ENCODE data around the gene TP73. TPM values are rescaled to one million over a fixed set of nuclear protein-coding genes. Genes with fewer than 3 reads are reported as not detected.
"Not testable (repeated sequence)": the region's sequence is repeated elsewhere in the genome, so short reads cannot be mapped to it uniquely, and the experiment has no call there.

Gene TP73
- total RNA-seq, 5 donors from 2014 or later (not counting 1 experiment from before 2014, with no cell fraction given), result 0.12 to 0.21 (median 0.18) TPM; not detected in 1

- no peak overlapping the region for H3K4me3 ChIP-seq (ENCODE audit: control insufficient read depth in 1 of 2, extremely low read depth in 1 of 2, low read length in 1 of 2)
- WGBS (ENCODE audit: insufficient coverage), result 82% methylated on average over 17 of the region's 18 CpGs
- Mint-ChIP-seq H3K36me3 (no peaks in the 10 kb centered on the region), H3K27me3 (peaks cover 2 to 3% of the 10 kb centered on the region in 2 donors), H3K4me3 (no peak overlapping the region), H3K27ac (no peak overlapping the region), H3K9me3 (no peaks in the 10 kb centered on the region), H3K4me1 (peaks cover 25 to 29% (median 26%) of the 10 kb centered on the region in 3 donors)
- no peak for ATAC-seq (replicated peaks in 1 of 4)
- H3K27ac ChIP-seq (ENCODE audit: low read length), result no peak overlapping the region
- peaks cover 2 to 21% of the 10 kb centered on the region in 2 experiments for H3K4me1 ChIP-seq (ENCODE audit: control insufficient read depth in 1 of 2, extremely low read depth in 1 of 2, insufficient read depth in 2 of 2, low read length in 2 of 2)
- H3K27me3 ChIP-seq (replicated peaks in 1 of 2; ENCODE audit: control insufficient read depth in 2 of 2, extremely low read depth in 1 of 2, insufficient read depth in 2 of 2, low read length in 1 of 2), result peaks cover 0 to 25% of the 10 kb centered on the region in 2 experiments
- DNase-seq, result no peak
- no peaks in the 10 kb centered on the region for H3K9me3 ChIP-seq
- ChIA-PET POLR2A (no interaction called here), CTCF (no interaction called here)
- no peaks in the 10 kb centered on the region for H3K36me3 ChIP-seq (ENCODE audit: control insufficient read depth in 2 of 2, extremely low read depth in 1 of 2, insufficient read depth in 1 of 2, low read length in 1 of 2)
Measured at GRCh38 chr1:3617806-3618345, 34.4 kb upstream of the TP73 start.

DNA sequence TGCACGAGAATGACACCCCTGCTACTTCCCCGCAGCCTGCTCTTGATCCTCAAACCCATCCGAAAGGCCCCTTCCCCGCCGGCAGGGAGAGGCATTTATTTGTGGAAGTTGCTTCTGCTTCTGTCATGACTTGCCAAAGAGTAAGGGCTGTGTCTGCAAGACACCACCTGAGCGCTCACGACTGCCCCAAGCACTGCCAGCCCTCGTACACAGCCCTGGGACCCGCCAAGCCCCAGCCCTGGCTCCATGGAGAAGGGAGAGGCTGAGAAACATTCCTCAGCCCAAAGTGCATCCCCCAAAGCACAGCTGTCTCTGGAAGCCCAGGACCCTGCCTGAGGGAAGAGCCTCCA is 33.8 kb upstream of the TP73 start:
- POLR2A ChIA-PET, result no interaction called here
- peak in 1 of 4 experiments; percentile 8 for ATAC-seq (replicated peaks in 1 of 4)
- H3K4me1 Mint-ChIP-seq, result peaks cover 31 to 36% (median 32%) of the 10 kb centered on the region in 3 donors

GRCh38 chr1:3618881-3619671 is 33.2 kb upstream of the TP73 start:
- DNase-seq (peak; percentile 50 to 90 (median 69)), ATAC-seq (replicated peaks in 1 of 4) (peak; percentile 85 to 90 (median 88))
- ChIA-PET CTCF (interaction anchor here (0.9 to 2.2 kb wide), 8 partner anchors 22 to 167 kb away, joined by 3 to 9 read pairs (median 6); no protein-coding TSS in a partner anchor), POLR2A (interaction anchor here in 1 of 2 donors (0.6 kb wide), 1 partner anchor 60 kb away, joined by 4 read pairs; no protein-coding TSS in a partner anchor)
- peaks cover 37 to 41% (median 38%) of the 10 kb centered on the region in 3 donors for H3K4me1 Mint-ChIP-seq
- peaks cover 0 to 20% of the 10 kb centered on the region in 2 experiments for H3K27me3 ChIP-seq (replicated peaks in 1 of 2; ENCODE audit: control insufficient read depth in 2 of 2, extremely low read depth in 1 of 2, insufficient read depth in 2 of 2, low read length in 1 of 2)
- WGBS (ENCODE audit: insufficient coverage), result 30% methylated on average over 7 of the region's 21 CpGs
- H3K4me1 ChIP-seq (ENCODE audit: control insufficient read depth in 1 of 2, extremely low read depth in 1 of 2, insufficient read depth in 2 of 2, low read length in 2 of 2), result peaks cover 7 to 33% of the 10 kb centered on the region in 2 experiments
- H3K9me3 Mint-ChIP-seq, result no peaks in the 10 kb centered on the region
- H3K4me3 Mint-ChIP-seq, result peak overlapping the region in 1 of 3 donors; percentile 31
- no peaks in the 10 kb centered on the region for H3K9me3 ChIP-seq
- H3K36me3 Mint-ChIP-seq, result no peaks in the 10 kb centered on the region
- H3K27ac Mint-ChIP-seq, result no peak overlapping the region
- no peak overlapping the region for H3K27ac ChIP-seq (ENCODE audit: low read length)
- peaks cover 0 to 2% of the 10 kb centered on the region in 2 donors for H3K27me3 Mint-ChIP-seq
- H3K36me3 ChIP-seq (ENCODE audit: control insufficient read depth in 2 of 2, extremely low read depth in 1 of 2, insufficient read depth in 1 of 2, low read length in 1 of 2), result no peaks in the 10 kb centered on the region
- H3K4me3 ChIP-seq (ENCODE audit: control insufficient read depth in 1 of 2, extremely low read depth in 1 of 2, low read length in 1 of 2), result no peak overlapping the region

More for the DNA sequence above, 33.8 kb upstream of the TP73 start:
- Mint-ChIP-seq H3K27me3 (peaks cover 0 to 2% of the 10 kb centered on the region in 2 donors), H3K36me3 (no peaks in the 10 kb centered on the region), H3K27ac (no peak overlapping the region), H3K9me3 (no peaks in the 10 kb centered on the region), H3K4me3 (no peak overlapping the region)
- Histone ChIP-seq H3K9me3 (no peaks in the 10 kb centered on the region), H3K4me1 (ENCODE audit: control insufficient read depth in 1 of 2, extremely low read depth in 1 of 2, insufficient read depth in 2 of 2, low read length in 2 of 2) (peaks cover 5 to 27% of the 10 kb centered on the region in 2 experiments), H3K27ac (ENCODE audit: low read length) (no peak overlapping the region), H3K4me3 (ENCODE audit: control insufficient read depth in 1 of 2, extremely low read depth in 1 of 2, low read length in 1 of 2) (no peak overlapping the region), H3K36me3 (ENCODE audit: control insufficient read depth in 2 of 2, extremely low read depth in 1 of 2, insufficient read depth in 1 of 2, low read length in 1 of 2) (no peaks in the 10 kb centered on the region), H3K27me3 (replicated peaks in 1 of 2; ENCODE audit: control insufficient read depth in 2 of 2, extremely low read depth in 1 of 2, insufficient read depth in 2 of 2, low read length in 1 of 2) (peaks cover 0 to 25% of the 10 kb centered on the region in 2 experiments)
- CTCF ChIA-PET, result interaction anchor here (0.9 to 2.2 kb wide), 7 partner anchors 21 to 166 kb away, joined by 3 to 9 read pairs (median 6); no protein-coding TSS in a partner anchor
- WGBS (ENCODE audit: insufficient coverage), result 80% methylated on average over 2 of the region's 9 CpGs
- DNase-seq, result no peak

- peaks cover 9 to 40% of the 10 kb centered on the region in 2 experiments for H3K4me1 ChIP-seq (ENCODE audit: control insufficient read depth in 1 of 2, extremely low read depth in 1 of 2, insufficient read depth in 2 of 2, low read length in 2 of 2)
- no peaks in the 10 kb centered on the region for H3K9me3 Mint-ChIP-seq
- 94% methylated on average over 6 of the region's 12 CpGs for WGBS (ENCODE audit: insufficient coverage)
- no peak overlapping the region for H3K27ac ChIP-seq (ENCODE audit: low read length)
- H3K4me3 Mint-ChIP-seq, result no peak overlapping the region
- H3K4me3 ChIP-seq (ENCODE audit: control insufficient read depth in 1 of 2, extremely low read depth in 1 of 2, low read length in 1 of 2), result no peak overlapping the region
- peaks cover 0 to under 1% of the 10 kb centered on the region in 2 donors for H3K27me3 Mint-ChIP-seq
- H3K36me3 ChIP-seq (ENCODE audit: control insufficient read depth in 2 of 2, extremely low read depth in 1 of 2, insufficient read depth in 1 of 2, low read length in 1 of 2), result no peaks in the 10 kb centered on the region
- ChIA-PET POLR2A (no interaction called here), CTCF (interaction anchor here in 1 of 2 donors (0.8 to 2.2 kb wide), 4 partner anchors 16 to 168 kb away, joined by 3 to 9 read pairs (median 3); no protein-coding TSS in a partner anchor)
- H3K27ac Mint-ChIP-seq, result no peak overlapping the region
- DNase-seq (no peak), ATAC-seq (replicated peaks in 1 of 4) (no peak)
- H3K9me3 ChIP-seq, result no peaks in the 10 kb centered on the region
- no peaks in the 10 kb centered on the region for H3K36me3 Mint-ChIP-seq
- H3K4me1 Mint-ChIP-seq, result peaks cover 41 to 49% (median 45%) of the 10 kb centered on the region in 3 donors
- H3K27me3 ChIP-seq (replicated peaks in 1 of 2; ENCODE audit: control insufficient read depth in 2 of 2, extremely low read depth in 1 of 2, insufficient read depth in 2 of 2, low read length in 1 of 2), result peaks cover 0 to 12% of the 10 kb centered on the region in 2 experiments
Measured at GRCh38 chr1:3620708-3621107, 31.6 kb upstream of the TP73 start.

DNA sequence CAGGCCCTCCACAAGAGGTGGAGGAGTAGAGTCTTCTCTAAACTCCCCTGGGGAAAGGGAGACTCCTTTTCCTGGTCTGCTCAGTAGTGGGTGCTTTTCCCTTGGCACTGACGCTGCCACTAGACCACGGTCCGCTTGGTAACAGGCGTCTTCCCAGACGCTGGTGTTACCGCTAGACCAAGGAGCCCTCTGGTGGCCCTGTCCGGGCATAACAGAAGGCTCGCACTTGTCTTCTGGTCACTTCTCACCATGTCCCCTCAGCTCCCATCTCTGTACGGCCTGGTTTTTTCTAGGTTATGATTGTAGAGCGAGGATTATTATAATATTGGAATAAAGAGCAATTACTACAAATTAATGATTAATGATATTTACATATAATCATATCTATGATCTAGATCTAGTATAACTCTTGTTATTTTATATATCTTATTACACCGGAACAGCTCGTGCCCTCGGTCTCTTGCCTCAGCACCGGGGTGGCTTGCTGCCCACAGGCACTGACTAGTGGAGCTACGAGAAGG is 31.1 kb upstream of the TP73 start:
- not testable (repeated sequence) for H3K27ac Mint-ChIP-seq, H3K27me3 Mint-ChIP-seq
- peak overlapping the region in 1 of 3 donors; percentile 17 for H3K4me3 Mint-ChIP-seq

DNA sequence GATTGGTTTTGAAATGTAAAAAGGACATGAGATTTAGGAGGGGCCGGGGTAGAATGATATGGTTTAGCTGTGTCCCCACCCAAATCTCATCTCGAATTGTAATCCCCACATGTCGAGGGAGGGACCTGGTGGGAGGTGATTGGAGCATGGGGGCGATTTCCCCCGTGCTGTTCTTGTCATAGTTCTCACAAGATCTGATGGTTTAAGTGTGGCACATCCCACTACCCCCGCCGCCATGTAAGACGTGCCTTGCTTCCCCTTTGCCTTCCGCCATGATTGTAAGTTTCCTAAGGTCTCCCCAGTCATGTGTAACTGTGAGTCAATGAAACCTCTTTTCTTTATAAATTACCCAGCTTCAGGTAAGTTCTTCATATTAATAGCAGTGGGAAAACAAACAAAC is 30.2 kb upstream of the TP73 start:
- peak overlapping the region; percentile 84 to 99 (median 98) for H3K4me3 Mint-ChIP-seq

More for the DNA sequence above, 31.1 kb upstream of the TP73 start:
- peak in 1 of 35 experiments; percentile 33 for DNase-seq
- POLR2A ChIA-PET; H3K36me3 Mint-ChIP-seq; H3K9me3 ChIP-seq; H3K4me3 ChIP-seq (ENCODE audit: control insufficient read depth in 1 of 2, extremely low read depth in 1 of 2, low read length in 1 of 2); H3K27ac ChIP-seq (ENCODE audit: low read length); ATAC-seq (replicated peaks in 1 of 4); H3K9me3 Mint-ChIP-seq; H3K36me3 ChIP-seq (ENCODE audit: control insufficient read depth in 2 of 2, extremely low read depth in 1 of 2, insufficient read depth in 1 of 2, low read length in 1 of 2): not testable (repeated sequence)
- H3K4me1 Mint-ChIP-seq, result peaks cover 46 to 54% (median 50%) of the 10 kb centered on the region in 3 donors
- CTCF ChIA-PET, result interaction anchor here in 1 of 2 donors (0.8 to 1.1 kb wide), 3 partner anchors 16 to 56 kb away, joined by 3 read pairs; no protein-coding TSS in a partner anchor
- whole genome bisulfite sequencing (ENCODE audit: insufficient coverage), result 53% methylated on average over 4 of the region's 15 CpGs
- Histone ChIP-seq H3K4me1 (ENCODE audit: control insufficient read depth in 1 of 2, extremely low read depth in 1 of 2, insufficient read depth in 2 of 2, low read length in 2 of 2) (peaks cover 12 to 44% of the 10 kb centered on the region in 2 experiments), H3K27me3 (replicated peaks in 1 of 2; ENCODE audit: control insufficient read depth in 2 of 2, extremely low read depth in 1 of 2, insufficient read depth in 2 of 2, low read length in 1 of 2) (peaks cover 0 to 12% of the 10 kb centered on the region in 2 experiments)

More for the DNA sequence above, 30.2 kb upstream of the TP73 start:
- peaks cover 12 to 44% of the 10 kb centered on the region in 2 experiments for H3K4me1 ChIP-seq (ENCODE audit: control insufficient read depth in 1 of 2, extremely low read depth in 1 of 2, insufficient read depth in 2 of 2, low read length in 2 of 2)
- H3K27ac ChIP-seq (ENCODE audit: low read length); POLR2A ChIA-PET; H3K27me3 ChIP-seq (replicated peaks in 1 of 2; ENCODE audit: control insufficient read depth in 2 of 2, extremely low read depth in 1 of 2, insufficient read depth in 2 of 2, low read length in 1 of 2); H3K4me3 ChIP-seq (ENCODE audit: control insufficient read depth in 1 of 2, extremely low read depth in 1 of 2, low read length in 1 of 2); H3K9me3 ChIP-seq; DNase-seq; ATAC-seq (replicated peaks in 1 of 4); H3K36me3 ChIP-seq (ENCODE audit: control insufficient read depth in 2 of 2, extremely low read depth in 1 of 2, insufficient read depth in 1 of 2, low read length in 1 of 2); H3K36me3 Mint-ChIP-seq; H3K27me3 Mint-ChIP-seq; H3K9me3 Mint-ChIP-seq: not testable (repeated sequence)
- no CpG with 5 or more reads among the region's 9 CpGs for WGBS (ENCODE audit: insufficient coverage)
- Mint-ChIP-seq H3K27ac (peak overlapping the region; percentile 48 to 56), H3K4me1 (peaks cover 48 to 55% (median 53%) of the 10 kb centered on the region in 3 donors)
- CTCF ChIA-PET, result interaction anchor here in 1 of 2 donors (1.1 kb wide), 1 partner anchor 57 kb away, joined by 3 read pairs; no protein-coding TSS in a partner anchor
